Measurements from ENCODE around the gene CA12.

- TF ChIP-seq CTCF (conservative IDR thresholded peaks at IDR 0.05; ENCODE audit: low read depth, low read length) (no peak), EZH2 (IDR thresholded peaks at IDR 0.05; ENCODE audit: low read length, unreplicated experiment) (no peak), EZH2phosphoT487 (IDR thresholded peaks at IDR 0.05; ENCODE audit: borderline replicate concordance, low read length) (no peak)
Observed at GRCh38 chr15:63322541-63322940, 59.1 kb downstream of the CA12 start.

All from PC-3 (cell line).